Renal cortical epithelial cell (primary cell): ENCODE data around the gene SF3B1. TPM values are rescaled to one million over a fixed set of nuclear protein-coding genes. Genes with fewer than 3 reads are reported as not detected.
"Not testable (repeated sequence)": the region's sequence is repeated elsewhere in the genome, so short reads cannot be mapped to it uniquely, and the experiment has no call there.

Experiments
- DNase-seq: peaks from one replicate; pipeline ENCODE4 v3.0.0-alpha.2; 2011; ENCODE audit warnings: low read depth
- total RNA-seq: library from RNA; depleted of rRNA; stranded (reverse); fragments of >200 nt; gene quantifications from 2 replicates; pipeline ENCODE4 v1.2.3, GENCODE V29; 2014

The SF3B1 gene
- total RNA-seq, 1 donor from 2014 or later = 258 TPM

GRCh38 chr2:197435598-197436420, 981 bp upstream of the SF3B1 start:
- DNase-seq = no peak

GRCh38 chr2:197433780-197434438, 919 bp downstream of the SF3B1 start:
- no peak for DNase-seq

GRCh38 chr2:197432527-197432926, 2.3 kb downstream of the SF3B1 start:
- DNase-seq = not testable (repeated sequence)

- DNase-seq = no peak
Measured at GRCh38 chr2:197431858-197432257, 3.0 kb downstream of the SF3B1 start.

GRCh38 chr2:197427986-197428385, 6.8 kb downstream of the SF3B1 start:
- DNase-seq = no peak

GRCh38 chr2:197426723-197427603, 7.9 kb downstream of the SF3B1 start:
- DNase-seq = no peak

- DNase-seq = no peak
Measured at GRCh38 chr2:197425550-197425949, 9.3 kb downstream of the SF3B1 start.

- no peak for DNase-seq
Measured at GRCh38 chr2:197423307-197423706, 11.5 kb downstream of the SF3B1 start.

GRCh38 chr2:197419438-197419837, 15.4 kb downstream of the SF3B1 start:
- no peak for DNase-seq

- no peak for DNase-seq
Measured at GRCh38 chr2:197416268-197416667, 18.6 kb downstream of the SF3B1 start.

GRCh38 chr2:197414515-197414914, 20.3 kb downstream of the SF3B1 start:
- no peak for DNase-seq

GRCh38 chr2:197414039-197414438, 20.8 kb downstream of the SF3B1 start:
- DNase-seq = no peak

GRCh38 chr2:197405582-197405981, 29.2 kb downstream of the SF3B1 start:
- no peak for DNase-seq

GRCh38 chr2:197399887-197400540, 34.8 kb downstream of the SF3B1 start:
- DNase-seq = no peak

- DNase-seq = no peak
Measured at GRCh38 chr2:197398913-197399312, 35.9 kb downstream of the SF3B1 start.

- DNase-seq = no peak
Measured at GRCh38 chr2:197391220-197391717, 43.6 kb downstream of the SF3B1 start.

GRCh38 chr2:197388866-197389587, 45.8 kb downstream of the SF3B1 start:
- DNase-seq = no peak

GRCh38 chr2:197387179-197387578, 47.6 kb downstream of the SF3B1 start:
- no peak for DNase-seq

GRCh38 chr2:197386242-197386641, 48.6 kb downstream of the SF3B1 start:
- DNase-seq = no peak

GRCh38 chr2:197383825-197384224, 51.0 kb downstream of the SF3B1 start:
- no peak for DNase-seq

- peak; percentile 29 for DNase-seq
Measured at GRCh38 chr2:197381641-197382040, 53.2 kb downstream of the SF3B1 start.
